GM06990 (cell line): ENCODE results near the gene EYA2.

Experiments
- DNase-seq: peaks from one replicate; pipeline ENCODE4 v3.0.0-alpha.2; 2011; ENCODE audit not compliant: insufficient read length; ENCODE audit errors: extremely low read depth
- H3K27me3 ChIP-seq: replicated peaks from 2 replicates; pipeline ENCODE4 v1.6.0; 2011; ENCODE audit warnings: low read length; ENCODE audit not compliant: control insufficient read depth, insufficient read depth
- H3K36me3 ChIP-seq: 2 replicates; pipeline ENCODE4 v1.5.1; 2011; ENCODE audit warnings: low read length; ENCODE audit not compliant: control insufficient read depth, insufficient read depth
- H3K4me3 ChIP-seq: replicated peaks from 2 replicates; pipeline ENCODE4 v1.5.1; 2011; ENCODE audit warnings: low read depth, mild to moderate bottlenecking, control low read depth, low read length
- TF ChIP-seq, protein P1 (sequence below): IDR thresholded peaks from 2 replicates; pipeline ENCODE4 v1.5.1; 2011; ENCODE audit warnings: low read length, control low read depth, mild to moderate bottlenecking, inconsistent platforms; ENCODE audit not compliant: insufficient read depth, poor library complexity, severe bottlenecking

EYA2 gene

DNA sequence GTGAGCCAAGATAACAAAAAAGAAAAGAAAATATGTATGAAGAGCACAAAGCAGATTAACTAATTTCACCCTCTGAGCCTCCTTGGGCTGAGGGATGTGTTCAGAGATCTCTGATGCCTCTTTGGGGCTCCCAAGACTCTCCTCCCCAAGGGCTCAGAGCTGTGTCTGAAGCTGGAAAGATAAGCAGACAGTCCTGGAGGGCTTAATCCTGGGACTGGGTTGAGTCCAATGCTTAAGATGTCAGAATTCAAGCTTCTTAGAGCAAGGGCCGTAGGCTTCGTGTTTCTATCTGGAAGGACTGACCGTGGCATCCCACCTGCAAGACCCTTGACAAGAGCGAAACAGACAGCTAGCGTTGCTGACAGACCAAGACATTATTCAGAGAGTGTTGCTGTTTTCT is 232.9 kb downstream of the EYA2 start:
- no peak overlapping the region for H3K4me3 ChIP-seq
- no peak for DNase-seq
- H3K36me3 ChIP-seq, result no peaks in the 10 kb centered on the region
- TF ChIP-seq, protein P1, sequence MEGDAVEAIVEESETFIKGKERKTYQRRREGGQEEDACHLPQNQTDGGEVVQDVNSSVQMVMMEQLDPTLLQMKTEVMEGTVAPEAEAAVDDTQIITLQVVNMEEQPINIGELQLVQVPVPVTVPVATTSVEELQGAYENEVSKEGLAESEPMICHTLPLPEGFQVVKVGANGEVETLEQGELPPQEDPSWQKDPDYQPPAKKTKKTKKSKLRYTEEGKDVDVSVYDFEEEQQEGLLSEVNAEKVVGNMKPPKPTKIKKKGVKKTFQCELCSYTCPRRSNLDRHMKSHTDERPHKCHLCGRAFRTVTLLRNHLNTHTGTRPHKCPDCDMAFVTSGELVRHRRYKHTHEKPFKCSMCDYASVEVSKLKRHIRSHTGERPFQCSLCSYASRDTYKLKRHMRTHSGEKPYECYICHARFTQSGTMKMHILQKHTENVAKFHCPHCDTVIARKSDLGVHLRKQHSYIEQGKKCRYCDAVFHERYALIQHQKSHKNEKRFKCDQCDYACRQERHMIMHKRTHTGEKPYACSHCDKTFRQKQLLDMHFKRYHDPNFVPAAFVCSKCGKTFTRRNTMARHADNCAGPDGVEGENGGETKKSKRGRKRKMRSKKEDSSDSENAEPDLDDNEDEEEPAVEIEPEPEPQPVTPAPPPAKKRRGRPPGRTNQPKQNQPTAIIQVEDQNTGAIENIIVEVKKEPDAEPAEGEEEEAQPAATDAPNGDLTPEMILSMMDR, result no peak
- no peaks in the 10 kb centered on the region for H3K27me3 ChIP-seq

DNA sequence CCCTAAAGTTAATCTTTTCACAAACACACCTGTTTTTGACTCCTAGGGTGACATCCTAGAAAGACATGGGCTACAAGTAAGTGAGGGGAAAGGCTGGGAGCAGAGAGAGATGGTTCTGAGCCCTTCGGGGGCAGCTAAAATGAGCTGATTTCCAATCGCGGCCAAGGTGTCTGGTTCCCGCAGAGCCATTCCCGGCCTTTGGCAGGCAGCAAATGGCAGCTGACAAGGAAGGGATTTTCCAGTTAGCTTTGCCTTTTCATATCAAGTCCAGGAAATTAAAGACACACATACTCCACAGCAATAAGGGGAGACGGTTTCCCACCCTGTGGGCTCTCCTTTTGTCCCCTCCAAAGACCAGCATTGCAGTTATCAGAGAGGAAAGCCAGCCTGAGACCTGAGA is 233.4 kb downstream of the EYA2 start:
- no peak overlapping the region for H3K4me3 ChIP-seq
- DNase-seq, result no peak
- no peaks in the 10 kb centered on the region for H3K36me3 ChIP-seq
- TF ChIP-seq, protein P1, result no peak
- H3K27me3 ChIP-seq, result no peaks in the 10 kb centered on the region

DNA sequence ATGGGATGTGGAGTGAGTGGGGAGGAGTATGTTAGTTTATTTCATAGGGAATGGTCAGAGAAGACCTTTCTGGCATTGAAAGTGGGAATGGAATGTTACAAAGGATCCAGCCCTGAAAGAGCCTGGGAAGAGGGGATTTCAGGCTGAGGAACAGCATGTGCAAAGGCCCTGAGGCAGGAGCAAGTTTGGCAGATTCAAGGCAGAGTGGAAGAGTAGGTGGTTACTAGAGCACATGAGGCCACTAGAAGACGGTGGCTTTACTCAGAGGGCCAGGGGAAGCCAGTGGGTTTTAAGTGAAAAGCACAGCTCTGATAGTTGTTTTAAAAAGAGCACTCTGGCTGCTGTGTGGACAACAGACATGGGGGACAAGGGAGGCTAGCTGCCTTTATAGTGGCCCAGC is 234.7 kb downstream of the EYA2 start:
- TF ChIP-seq, protein P1, result no peak
- Histone ChIP-seq H3K4me3 (no peak overlapping the region), H3K36me3 (no peaks in the 10 kb centered on the region), H3K27me3 (no peaks in the 10 kb centered on the region)
- no peak for DNase-seq

DNA sequence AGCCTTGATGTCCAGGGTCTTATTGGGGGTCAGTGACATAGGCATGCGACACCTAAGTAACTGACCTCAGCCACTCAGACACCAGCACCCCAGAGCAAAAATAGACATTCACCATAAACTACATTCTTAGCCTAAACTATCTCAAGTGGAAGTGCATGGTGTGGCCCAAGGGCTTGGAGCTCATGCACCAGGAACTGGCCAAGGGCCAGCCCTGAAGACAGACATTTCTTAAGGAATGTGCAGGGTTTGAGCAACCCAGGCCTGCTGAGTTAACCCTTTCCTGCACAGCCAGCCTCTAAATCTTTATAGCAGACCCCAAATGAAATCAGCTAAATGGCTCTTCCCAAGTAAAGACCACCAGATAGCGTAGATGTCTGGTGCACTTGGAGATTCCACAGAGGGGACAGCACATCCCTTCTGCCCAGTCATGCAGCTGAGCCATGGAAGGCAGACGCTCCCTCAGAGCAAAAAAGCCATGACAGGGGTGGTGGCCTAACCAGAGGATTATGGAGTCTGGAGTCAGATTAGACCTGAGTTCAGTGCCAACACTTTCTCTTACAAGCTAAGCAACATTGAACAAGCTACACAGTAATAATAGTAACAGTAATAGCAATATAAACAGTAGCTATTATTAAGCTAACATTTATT is 239.3 kb downstream of the EYA2 start:
- DNase-seq, result no peak
- Histone ChIP-seq H3K36me3 (no peaks in the 10 kb centered on the region), H3K27me3 (no peaks in the 10 kb centered on the region), H3K4me3 (no peak overlapping the region)
- TF ChIP-seq, protein P1, result no peak

DNA sequence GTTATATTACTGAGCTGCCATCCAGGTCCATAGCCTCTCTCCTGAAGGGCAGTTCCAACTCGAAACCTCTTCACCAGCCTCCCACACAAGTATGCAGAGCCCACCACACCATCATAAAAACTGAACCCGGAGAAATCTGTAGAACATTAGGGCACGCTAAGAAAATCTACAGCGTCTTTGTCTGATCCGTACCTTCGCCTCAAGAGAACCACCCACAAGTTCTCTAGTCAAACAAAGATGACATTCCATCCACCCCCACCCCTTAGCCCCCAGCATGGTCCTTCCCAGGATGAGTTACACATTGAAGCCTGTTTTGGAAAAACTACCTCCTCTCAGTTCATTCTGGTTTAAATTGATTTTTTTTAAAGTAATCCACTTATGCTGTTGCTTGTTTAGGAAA is 242.1 kb downstream of the EYA2 start:
- Histone ChIP-seq H3K27me3 (no peaks in the 10 kb centered on the region), H3K36me3 (no peaks in the 10 kb centered on the region; the same call in 1 of the 2 replicates), H3K4me3 (no peak overlapping the region)
- no peak for DNase-seq
- TF ChIP-seq, protein P1, result no peak
